KOPT-K1 (cell line): ENCODE results near the gene HOXA11.

Experiments
- H3K27ac ChIP-seq: fragments of 200-600 bp; sonication (generic); 2 replicates; pipeline ENCODE4 v1.5.1; 2016; ENCODE audit warnings: antibody characterized with exemption, mild to moderate bottlenecking, low read depth, low read length; ENCODE audit not compliant: poor library complexity, severe bottlenecking
- H3K36me3 ChIP-seq: fragments of 200-600 bp; sonication (generic); 2 replicates; pipeline ENCODE4 v1.5.1; 2017; ENCODE audit warnings: antibody characterized with exemption, mild to moderate bottlenecking, low read length, moderate library complexity; ENCODE audit not compliant: insufficient read depth
- H3K9me3 ChIP-seq: fragments of 200-600 bp; sonication (generic); 2 replicates; pipeline ENCODE4 v1.5.1; 2017; ENCODE audit warnings: antibody characterized with exemption, low read length, mild to moderate bottlenecking; ENCODE audit not compliant: insufficient read depth, poor library complexity, severe bottlenecking

Gene HOXA11

DNA sequence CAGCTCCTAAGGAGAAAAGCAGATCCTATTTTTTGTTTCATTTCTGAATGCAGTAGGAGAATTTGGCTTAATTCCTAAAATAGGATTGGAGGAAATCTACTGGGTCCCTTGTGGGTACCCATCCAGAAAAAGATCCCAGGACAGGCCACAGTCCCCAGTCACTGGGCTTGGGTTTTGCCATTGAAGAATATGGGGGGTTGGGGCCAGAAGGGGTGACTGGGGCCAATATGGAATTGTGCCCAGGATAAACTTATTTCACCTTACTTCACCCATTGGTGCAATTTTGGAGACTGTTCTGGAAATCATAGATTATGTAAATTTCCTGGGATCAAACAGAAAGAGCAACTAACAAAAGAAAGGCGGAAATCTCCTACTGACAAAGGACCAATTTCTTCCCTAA, 46.6 kb downstream of the HOXA11 start:
- no peak overlapping the region for H3K27ac ChIP-seq
- H3K9me3 ChIP-seq, result peaks cover 3% of the 10 kb centered on the region
- no peaks in the 10 kb centered on the region for H3K36me3 ChIP-seq

DNA sequence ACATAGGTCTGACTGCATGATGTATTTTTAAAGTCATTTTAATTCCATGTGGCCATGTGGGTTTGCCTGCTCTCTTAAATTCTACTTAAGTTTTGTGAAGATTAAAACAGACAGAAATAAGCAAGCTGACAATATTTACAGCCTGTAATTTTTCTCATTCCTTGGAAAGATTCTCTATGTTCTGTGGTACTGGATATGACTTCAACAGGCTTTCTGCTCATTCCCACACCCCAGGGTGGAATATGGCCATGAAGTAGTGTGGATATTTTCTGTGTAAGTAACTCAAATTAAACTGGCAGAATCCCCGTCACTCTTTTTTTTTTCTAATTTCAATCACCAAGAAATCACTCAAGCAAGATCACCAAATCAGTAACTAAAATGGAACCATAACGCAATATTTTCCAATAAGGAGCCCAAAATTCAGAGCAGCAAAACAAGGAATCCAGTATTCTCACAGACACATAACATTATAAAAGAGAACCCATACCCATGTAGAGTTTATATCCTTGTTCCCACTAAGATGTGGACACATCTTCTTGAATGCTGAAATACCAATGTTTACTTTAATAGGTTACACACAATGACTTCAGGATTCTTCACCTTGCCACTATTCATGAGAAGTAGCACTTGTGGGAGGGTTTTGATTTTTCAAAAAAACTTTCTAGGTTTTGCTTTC, 47.3 kb downstream of the HOXA11 start:
- no peak overlapping the region for H3K27ac ChIP-seq
- H3K36me3 ChIP-seq, result no peaks in the 10 kb centered on the region
- no peaks in the 10 kb centered on the region for H3K9me3 ChIP-seq

DNA sequence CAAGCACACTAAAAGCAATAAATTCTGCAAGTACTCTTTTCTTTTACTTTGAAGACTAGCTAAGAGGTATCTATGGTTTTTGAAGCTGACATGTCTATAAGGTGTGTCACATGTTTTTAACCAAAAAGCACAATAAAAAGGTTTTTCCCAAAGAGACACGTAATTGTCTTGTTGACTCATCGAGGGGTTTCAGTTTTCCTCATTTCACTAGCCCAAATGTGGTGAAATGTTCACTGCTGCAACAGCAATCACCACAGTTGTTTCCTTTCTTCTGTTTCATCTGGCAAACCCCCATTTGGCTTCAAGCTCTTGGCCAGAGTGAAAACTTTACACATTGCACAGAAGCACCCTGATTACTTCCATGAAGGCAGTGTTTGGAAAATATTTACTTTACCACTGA, 50.6 kb downstream of the HOXA11 start:
- Histone ChIP-seq H3K9me3 (peaks cover 12% of the 10 kb centered on the region), H3K27ac (no peak overlapping the region), H3K36me3 (no peaks in the 10 kb centered on the region)

DNA sequence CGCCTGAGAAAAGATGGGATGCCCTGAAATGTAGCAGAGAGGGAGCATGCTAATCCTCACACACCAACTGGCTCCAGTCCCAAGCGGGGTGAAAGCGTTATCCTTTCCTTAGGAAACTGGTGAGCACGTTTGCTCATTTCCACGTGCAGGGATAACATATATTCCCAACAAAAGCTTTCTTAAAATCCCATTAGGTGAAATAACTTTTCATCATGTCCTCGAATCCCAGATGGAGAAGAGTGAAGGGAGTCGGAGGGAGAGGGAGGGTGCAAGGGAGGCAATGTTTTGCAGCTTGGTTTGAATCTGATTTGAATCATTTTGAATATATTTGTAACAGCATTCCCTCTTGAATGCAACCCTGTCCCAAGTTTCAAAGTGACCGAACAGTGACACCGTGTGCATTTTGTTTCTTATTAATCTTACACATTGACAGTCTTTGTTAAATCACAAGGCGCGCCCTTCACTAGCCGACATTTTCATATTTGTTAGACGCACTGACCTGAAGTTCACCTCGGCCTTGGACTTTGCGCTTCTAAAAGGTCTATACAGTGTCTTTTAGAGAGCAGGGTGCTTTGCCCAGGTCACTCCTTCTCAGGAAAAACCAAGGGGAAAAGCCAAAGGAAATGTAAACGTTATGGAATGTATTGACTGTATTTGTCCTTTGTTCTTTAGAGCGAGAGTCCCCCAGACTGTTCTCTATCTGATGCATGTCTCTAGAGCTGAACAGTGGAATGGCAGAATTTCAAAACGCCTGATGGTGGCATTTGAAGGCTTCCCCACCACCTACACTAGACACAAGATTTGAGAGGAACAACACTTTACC, 51.4 kb downstream of the HOXA11 start:
- no peak overlapping the region for H3K27ac ChIP-seq
- H3K9me3 ChIP-seq, result peaks cover 12% of the 10 kb centered on the region
- no peaks in the 10 kb centered on the region for H3K36me3 ChIP-seq

DNA sequence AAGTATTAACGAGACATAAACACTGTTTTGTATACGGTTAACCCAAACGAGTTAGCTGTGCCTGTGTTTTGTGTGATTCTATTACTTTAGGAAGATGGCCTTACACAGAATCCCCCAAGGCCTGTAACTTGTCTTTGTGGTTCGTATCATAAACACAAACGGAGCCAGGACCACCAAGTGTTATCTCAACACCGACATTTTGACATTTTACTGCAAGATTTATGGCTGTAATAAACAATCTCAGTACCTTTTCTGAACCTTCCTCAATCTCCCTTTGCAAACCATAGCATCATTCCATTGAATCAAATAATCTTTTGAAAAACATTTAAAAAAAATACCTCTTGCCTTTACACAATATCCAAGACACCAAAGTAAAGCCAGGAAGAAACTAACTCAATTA, 52.1 kb downstream of the HOXA11 start:
- Histone ChIP-seq H3K9me3 (peaks cover 12% of the 10 kb centered on the region), H3K36me3 (no peaks in the 10 kb centered on the region), H3K27ac (no peak overlapping the region)

DNA sequence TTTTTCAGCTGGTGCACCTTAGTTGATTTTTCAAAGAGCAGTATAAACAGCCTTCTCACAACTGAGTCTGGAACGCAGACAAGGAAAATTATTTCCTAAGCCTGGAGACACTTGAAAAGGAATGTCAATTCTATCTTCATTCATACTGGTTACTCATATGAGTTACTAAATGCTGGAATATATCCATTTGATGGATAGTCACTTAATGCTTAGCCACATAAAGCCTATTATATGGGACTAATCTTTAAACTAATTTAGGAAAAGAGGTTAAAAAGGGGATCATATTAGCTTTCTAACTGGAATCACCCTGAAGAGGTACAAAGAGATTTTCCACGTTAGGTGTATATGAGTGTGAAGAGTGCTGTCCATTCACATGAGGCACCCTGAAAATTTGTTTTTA, 52.8 kb downstream of the HOXA11 start:
- no peaks in the 10 kb centered on the region for H3K36me3 ChIP-seq
- no peak overlapping the region for H3K27ac ChIP-seq
- peaks cover 12% of the 10 kb centered on the region for H3K9me3 ChIP-seq

DNA sequence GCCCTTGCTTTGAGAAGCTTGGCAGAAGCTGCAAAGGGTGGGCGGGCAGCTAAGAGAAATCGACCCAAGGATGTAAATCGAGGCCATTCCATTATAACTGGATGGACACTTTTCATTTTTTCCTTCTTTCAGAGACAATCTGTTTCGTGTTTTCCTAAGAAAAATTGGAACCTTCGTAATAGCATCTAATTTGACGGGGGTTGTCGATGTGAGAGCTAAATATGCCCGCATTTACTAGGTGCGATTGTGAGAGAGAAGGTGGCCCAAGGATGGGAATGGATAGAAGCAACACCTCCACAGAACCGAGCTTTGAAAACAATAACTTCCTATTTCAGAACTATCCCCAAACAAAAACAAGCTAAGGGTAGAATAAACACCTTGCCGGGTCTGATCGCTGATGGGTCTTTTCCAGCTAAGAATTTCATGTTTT, 53.6 kb downstream of the HOXA11 start:
- H3K36me3 ChIP-seq, result no peaks in the 10 kb centered on the region
- no peak overlapping the region for H3K27ac ChIP-seq
- peaks cover 12% of the 10 kb centered on the region for H3K9me3 ChIP-seq
